ENCODE data around the gene ASB16. TPM values are rescaled to one million over a fixed set of nuclear protein-coding genes. Genes with fewer than 3 reads are reported as not detected.

ASB16 gene
- total and polyA plus RNA-seq, 9 of the 15 experiments (the other 6 are each of a cell fraction or from before 2014, with no cell fraction given) = 0.03 to 0.07 TPM; not detected in 7

DNA sequence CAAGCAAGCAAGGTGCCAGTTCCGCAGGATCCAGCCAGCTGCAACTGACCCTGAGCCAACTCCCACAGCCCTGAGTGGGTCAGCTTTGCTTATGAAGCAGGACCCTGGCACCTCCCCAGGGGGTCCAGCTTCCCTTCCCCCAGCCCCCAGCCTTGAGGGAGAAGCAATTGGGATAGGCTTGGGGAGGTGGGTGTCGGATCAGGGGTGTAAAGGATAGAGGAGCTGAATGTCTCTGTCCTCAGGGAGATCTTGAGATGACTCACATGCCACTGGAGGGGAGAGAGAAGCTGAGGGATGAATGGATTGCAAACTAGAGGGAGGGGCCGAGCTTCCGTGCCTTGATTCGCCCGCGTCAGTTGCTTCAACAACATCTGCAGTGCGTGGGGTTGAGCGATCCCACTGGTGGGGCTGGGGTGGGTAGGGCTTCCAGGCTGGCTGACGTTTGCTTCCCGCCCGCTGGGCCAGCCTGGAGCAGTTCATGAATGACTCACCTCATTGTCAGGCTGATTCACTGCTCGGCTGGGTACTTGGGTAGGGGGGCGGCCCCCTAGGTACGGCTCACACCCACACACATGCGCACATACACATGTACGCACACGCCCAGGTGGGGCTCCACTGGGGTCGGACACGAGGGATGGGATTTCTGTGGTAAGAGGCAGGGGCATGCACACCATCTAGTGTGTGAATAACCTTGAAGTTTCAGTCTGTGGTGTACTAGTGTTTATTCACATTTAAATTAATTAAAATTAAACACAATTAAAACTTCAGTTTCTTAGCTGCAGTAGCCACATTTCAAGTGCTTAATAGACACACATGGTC, 32.4 kb upstream of the ASB16 start (continued):
- TF ChIP-seq, protein P1, sequence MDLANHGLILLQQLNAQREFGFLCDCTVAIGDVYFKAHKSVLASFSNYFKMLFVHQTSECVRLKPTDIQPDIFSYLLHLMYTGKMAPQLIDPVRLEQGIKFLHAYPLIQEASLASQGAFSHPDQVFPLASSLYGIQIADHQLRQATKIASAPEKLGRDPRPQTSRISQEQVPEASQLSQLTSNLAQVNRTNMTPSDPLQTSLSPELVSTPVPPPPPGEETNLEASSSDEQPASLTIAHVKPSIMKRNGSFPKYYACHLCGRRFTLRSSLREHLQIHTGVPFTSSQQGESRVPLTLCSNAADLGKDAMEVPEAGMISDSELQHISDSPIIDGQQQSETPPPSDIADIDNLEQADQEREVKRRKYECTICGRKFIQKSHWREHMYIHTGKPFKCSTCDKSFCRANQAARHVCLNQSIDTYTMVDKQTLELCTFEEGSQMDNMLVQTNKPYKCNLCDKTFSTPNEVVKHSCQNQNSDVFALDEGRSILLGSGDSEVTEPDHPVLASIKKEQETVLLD (IDR thresholded peaks at IDR 0.05) = peak; percentile 89
- TF ChIP-seq ZNF143 (CRISPR knock-in tag; IDR thresholded peaks at IDR 0.05) = no peak
- TF ChIP-seq HMG20A (CRISPR knock-in tag; conservative IDR thresholded peaks at IDR 0.05) = no peak
- no peak for TF ChIP-seq RBM34 (IDR thresholded peaks at IDR 0.05; ENCODE audit: borderline replicate concordance, insufficient read depth, low read length)
- TF ChIP-seq PTTG1 (tag; IDR thresholded peaks at IDR 0.05; ENCODE audit: low read depth) = no peak
- TF ChIP-seq SMAD2 (IDR thresholded peaks at IDR 0.05; ENCODE audit: low read depth, low read length) = no peak
- no peak for TF ChIP-seq ZNF282 (CRISPR knock-in tag; IDR thresholded peaks at IDR 0.05)
- TF ChIP-seq RBM15 (IDR thresholded peaks at IDR 0.05; ENCODE audit: insufficient read depth, low read length) = no peak
- TF ChIP-seq PCBP2 (IDR thresholded peaks at IDR 0.05; ENCODE audit: low read depth, low read length, poor library complexity, severe bottlenecking) = no peak
- TF ChIP-seq, protein P2, sequence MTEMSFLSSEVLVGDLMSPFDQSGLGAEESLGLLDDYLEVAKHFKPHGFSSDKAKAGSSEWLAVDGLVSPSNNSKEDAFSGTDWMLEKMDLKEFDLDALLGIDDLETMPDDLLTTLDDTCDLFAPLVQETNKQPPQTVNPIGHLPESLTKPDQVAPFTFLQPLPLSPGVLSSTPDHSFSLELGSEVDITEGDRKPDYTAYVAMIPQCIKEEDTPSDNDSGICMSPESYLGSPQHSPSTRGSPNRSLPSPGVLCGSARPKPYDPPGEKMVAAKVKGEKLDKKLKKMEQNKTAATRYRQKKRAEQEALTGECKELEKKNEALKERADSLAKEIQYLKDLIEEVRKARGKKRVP (CRISPR knock-in tag; IDR thresholded peaks at IDR 0.05) = no peak
- no peak for TF ChIP-seq RBM22 (IDR thresholded peaks at IDR 0.05; ENCODE audit: low read depth, low read length, poor library complexity, severe bottlenecking)
- peak; percentile 12; the same call in 1 of the 2 replicates for TF ChIP-seq CC2D1A (IDR thresholded peaks at IDR 0.05)
- TF ChIP-seq, protein P3, sequence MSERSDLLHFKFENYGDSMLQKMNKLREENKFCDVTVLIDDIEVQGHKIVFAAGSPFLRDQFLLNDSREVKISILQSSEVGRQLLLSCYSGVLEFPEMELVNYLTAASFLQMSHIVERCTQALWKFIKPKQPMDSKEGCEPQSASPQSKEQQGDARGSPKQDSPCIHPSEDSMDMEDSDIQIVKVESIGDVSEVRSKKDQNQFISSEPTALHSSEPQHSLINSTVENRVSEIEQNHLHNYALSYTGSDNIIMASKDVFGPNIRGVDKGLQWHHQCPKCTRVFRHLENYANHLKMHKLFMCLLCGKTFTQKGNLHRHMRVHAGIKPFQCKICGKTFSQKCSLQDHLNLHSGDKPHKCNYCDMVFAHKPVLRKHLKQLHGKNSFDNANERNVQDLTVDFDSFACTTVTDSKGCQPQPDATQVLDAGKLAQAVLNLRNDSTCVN (CRISPR knock-in tag; IDR thresholded peaks at IDR 0.05) = no peak
- TF ChIP-seq ZNF175 (CRISPR knock-in tag; IDR thresholded peaks at IDR 0.05; ENCODE audit: low read depth) = no peak
- no peak for TF ChIP-seq SAP30 (IDR thresholded peaks at IDR 0.05; ENCODE audit: borderline replicate concordance, insufficient read depth, low read depth, low read length, poor library complexity, severe bottlenecking)
- TF ChIP-seq ZNF507 (tag; conservative IDR thresholded peaks at IDR 0.05) = no peak
- TF ChIP-seq NEUROD1 (IDR thresholded peaks at IDR 0.05; ENCODE audit: borderline replicate concordance, low read depth, low read length, partially characterized antibody) = peak; percentile 80
- no peak for TF ChIP-seq ESRRA (IDR thresholded peaks at IDR 0.05; ENCODE audit: borderline replicate concordance, low read depth)
- TF ChIP-seq TFAM (CRISPR knock-in tag; conservative IDR thresholded peaks at IDR 0.05) = no peak
- peak in 1 of 2 experiments; percentile 78; a peak in 2 of 4 replicates for TF ChIP-seq MAZ (CRISPR knock-in tag; conservative IDR thresholded peaks at IDR 0.05 in 1 of 2, IDR thresholded peaks at IDR 0.05 in 1 of 2)
- TF ChIP-seq, protein P4, sequence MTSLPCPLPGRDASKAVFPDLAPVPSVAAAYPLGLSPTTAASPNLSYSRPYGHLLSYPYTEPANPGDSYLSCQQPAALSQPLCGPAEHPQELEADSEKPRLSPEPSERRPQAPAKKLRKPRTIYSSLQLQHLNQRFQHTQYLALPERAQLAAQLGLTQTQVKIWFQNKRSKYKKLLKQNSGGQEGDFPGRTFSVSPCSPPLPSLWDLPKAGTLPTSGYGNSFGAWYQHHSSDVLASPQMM (CRISPR knock-in tag; IDR thresholded peaks at IDR 0.05) = no peak
- peak; percentile 85 for TF ChIP-seq GATAD2B (IDR thresholded peaks at IDR 0.05; ENCODE audit: borderline replicate concordance)
- no peak for TF ChIP-seq CBX8 (IDR thresholded peaks at IDR 0.05; ENCODE audit: borderline replicate concordance, extremely low read depth, low read depth, low read length, poor library complexity, severe bottlenecking)
